Vagina (tissue), 2 donors: ENCODE data around the gene CCDC112. TPM values are rescaled to one million over a fixed set of nuclear protein-coding genes. Genes with fewer than 3 reads are reported as not detected.

Experiments used
- DNase-seq, 2 donors: peaks; one replicate each; pipeline ENCODE4 v3.0.0-alpha.2; 2017; ENCODE audit errors: extremely low spot score in 2 of 2
- H3K27ac ChIP-seq: fragments of 200-600 bp; sonication (generic); one replicate; pipeline ENCODE4 v1.5.1; 2019
- H3K27me3 ChIP-seq: fragments of 200-600 bp; sonication (generic); one replicate; pipeline ENCODE4 v1.5.1; 2019
- H3K36me3 ChIP-seq, 2 donors: fragments of 200-600 bp; sonication (generic); one replicate each; pipeline ENCODE4 v1.5.1; 2017 to 2019
- H3K4me1 ChIP-seq: fragments of 200-600 bp; sonication (generic); one replicate; pipeline ENCODE4 v1.5.1; 2019
- H3K4me3 ChIP-seq, 2 donors: fragments of 200-600 bp; sonication (generic); 1 replicate in 1 of 2; 2 replicates in 1 of 2; pipeline ENCODE4 v1.5.1; 2016 to 2019
- H3K9me3 ChIP-seq: fragments of 200-600 bp; sonication (generic); one replicate; pipeline ENCODE4 v1.5.1; 2019
- CTCF ChIP-seq, 3 experiments: fragments of 450-650 bp in 2 of 3; fragments of 200-600 bp in 1 of 3; sonication (generic) in 1 of 3; IDR thresholded peaks; one replicate each; pipeline ENCODE4 v1.5.1; 2017 to 2019; ENCODE audit warnings: antibody characterized with exemption in 3 of 3, mild to moderate bottlenecking in 2 of 3, moderate library complexity in 2 of 3
- POLR2A ChIP-seq, 2 donors: fragments of 450-650 bp; IDR thresholded peaks; one replicate each; pipeline ENCODE4 v1.6.1; 2017; ENCODE audit warnings: antibody characterized with exemption in 2 of 2, mild to moderate bottlenecking in 2 of 2, moderate library complexity in 2 of 2
- POLR2AphosphoS5 ChIP-seq, 2 donors: sonication (generic); formaldehyde crosslinking; IDR thresholded peaks; one replicate each; pipeline ENCODE4 v1.9.0; 2017; ENCODE audit warnings: antibody characterized with exemption in 2 of 2, mild to moderate bottlenecking in 2 of 2, low read depth in 1 of 2; ENCODE audit not compliant: insufficient read depth in 1 of 2
- intact Hi-C: fragments of 100-400 bp; cut with DNase I; formaldehyde crosslinking; loops from one replicate; pipeline ENCODE4 v1.15.1; 2023
- total RNA-seq: library from RNA; depleted of rRNA; stranded (reverse); fragments of >200 nt; gene quantifications from one replicate; pipeline ENCODE4 v1.2.3, GENCODE V29; 2016

Gene CCDC112
- total RNA-seq, 1 donor from 2014 or later, result 7.9 TPM

GRCh38 chr5:115274584-115274983 lies 21.9 kb downstream of the CCDC112 start:
- no peaks in the 10 kb centered on the region for H3K4me1 ChIP-seq
- no peaks in the 10 kb centered on the region for H3K9me3 ChIP-seq
- no peak for DNase-seq
- intact Hi-C loops, result no loop called here
- peaks cover 0 to 13% of the 10 kb centered on the region in 2 donors for H3K36me3 ChIP-seq
- H3K27ac ChIP-seq, result no peak overlapping the region
- no peaks in the 10 kb centered on the region for H3K27me3 ChIP-seq
- no peak for TF ChIP-seq POLR2AphosphoS5 (IDR thresholded peaks at IDR 0.05; ENCODE audit: insufficient read depth in 1 of 2, low read depth in 1 of 2)
- TF ChIP-seq CTCF (IDR thresholded peaks at IDR 0.05), result no peak
- no peak for TF ChIP-seq POLR2A (IDR thresholded peaks at IDR 0.05)
- H3K4me3 ChIP-seq, result no peak overlapping the region

- no peak for DNase-seq
- H3K4me1 ChIP-seq, result no peaks in the 10 kb centered on the region
- intact Hi-C loops, result no loop called here
- H3K9me3 ChIP-seq, result no peaks in the 10 kb centered on the region
- H3K27ac ChIP-seq, result no peak overlapping the region
- peaks cover 0 to 13% of the 10 kb centered on the region in 2 donors for H3K36me3 ChIP-seq
- no peaks in the 10 kb centered on the region for H3K27me3 ChIP-seq
- TF ChIP-seq POLR2AphosphoS5 (IDR thresholded peaks at IDR 0.05; ENCODE audit: insufficient read depth in 1 of 2, low read depth in 1 of 2), result no peak
- no peak for TF ChIP-seq CTCF (IDR thresholded peaks at IDR 0.05)
- no peak for TF ChIP-seq POLR2A (IDR thresholded peaks at IDR 0.05)
- no peak overlapping the region for H3K4me3 ChIP-seq
Measured at GRCh38 chr5:115272297-115272958, 24.0 kb downstream of the CCDC112 start.

GRCh38 chr5:115271295-115272050 lies 25.0 kb downstream of the CCDC112 start:
- no peak overlapping the region for H3K27ac ChIP-seq

GRCh38 chr5:115267617-115268016 lies 28.8 kb downstream of the CCDC112 start:
- TF ChIP-seq POLR2A (IDR thresholded peaks at IDR 0.05), result no peak
- no peak for TF ChIP-seq POLR2AphosphoS5 (IDR thresholded peaks at IDR 0.05; ENCODE audit: insufficient read depth in 1 of 2, low read depth in 1 of 2)
- TF ChIP-seq CTCF (IDR thresholded peaks at IDR 0.05), result no peak
- Histone ChIP-seq H3K36me3 (no peaks in the 10 kb centered on the region), H3K4me1 (no peaks in the 10 kb centered on the region), H3K9me3 (no peaks in the 10 kb centered on the region), H3K4me3 (no peak overlapping the region), H3K27ac (no peak overlapping the region), H3K27me3 (no peaks in the 10 kb centered on the region)
- intact Hi-C loops, result no loop called here
- no peak for DNase-seq

More at GRCh38 chr5:115271295-115272050, 25.0 kb downstream of the CCDC112 start:
- Histone ChIP-seq H3K4me3 (no peak overlapping the region), H3K9me3 (no peaks in the 10 kb centered on the region), H3K4me1 (no peaks in the 10 kb centered on the region), H3K36me3 (peaks cover 0 to 13% of the 10 kb centered on the region in 2 donors), H3K27me3 (no peaks in the 10 kb centered on the region)
- intact Hi-C loops, result no loop called here
- no peak for DNase-seq
- no peak for TF ChIP-seq POLR2A (IDR thresholded peaks at IDR 0.05)
- TF ChIP-seq CTCF (IDR thresholded peaks at IDR 0.05), result no peak
- no peak for TF ChIP-seq POLR2AphosphoS5 (IDR thresholded peaks at IDR 0.05; ENCODE audit: insufficient read depth in 1 of 2, low read depth in 1 of 2)

- TF ChIP-seq POLR2A (IDR thresholded peaks at IDR 0.05) (no peak), POLR2AphosphoS5 (IDR thresholded peaks at IDR 0.05; ENCODE audit: insufficient read depth in 1 of 2, low read depth in 1 of 2) (no peak), CTCF (IDR thresholded peaks at IDR 0.05) (no peak)
- no peak overlapping the region for H3K4me3 ChIP-seq
- intact Hi-C loops, result no loop called here
- H3K27ac ChIP-seq, result no peak overlapping the region
- no peaks in the 10 kb centered on the region for H3K9me3 ChIP-seq
- DNase-seq, result no peak
- H3K4me1 ChIP-seq, result peaks cover 16% of the 10 kb centered on the region
- H3K36me3 ChIP-seq, result no peaks in the 10 kb centered on the region
- H3K27me3 ChIP-seq, result no peaks in the 10 kb centered on the region
Measured at GRCh38 chr5:115265220-115265619, 31.2 kb downstream of the CCDC112 start.
